RCC 7860 (cell line): ENCODE measurements around the gene PHC1.

Experiments used
- DNase-seq: peaks from one replicate; pipeline ENCODE4 v3.0.0-alpha.2; 2015; ENCODE audit warnings: low spot score
- FAIRE-seq: peaks from 2 replicates; lab custom pipeline; 2012; peaks lifted over from hg19 to GRCh38; lab: Jason Lieb, UNC

Gene PHC1

GRCh38 chr12:8948701-8949341 lies 34.5 kb downstream of the PHC1 start:
- no peak for FAIRE-seq
- no peak for DNase-seq

- DNase-seq (peak; percentile 86), FAIRE-seq (peak; percentile 82)
Observed at GRCh38 chr12:8949342-8950220, 35.3 kb downstream of the PHC1 start, which contains the start of gene M6PR. M6PR (minus strand) TSS chr12:8949645; CDS start chr12:8946404, 3,241 bp downstream.

- no peak for FAIRE-seq
- no peak for DNase-seq
Observed at GRCh38 chr12:8950221-8950527, 35.9 kb downstream of the PHC1 start.

GRCh38 chr12:8950702-8951478 lies 36.6 kb downstream of the PHC1 start:
- FAIRE-seq (no peak), DNase-seq (no peak)

GRCh38 chr12:8951744-8952143 lies 37.4 kb downstream of the PHC1 start:
- no peak for DNase-seq
- no peak for FAIRE-seq

GRCh38 chr12:8953773-8954402 lies 39.6 kb downstream of the PHC1 start:
- DNase-seq (no peak), FAIRE-seq (no peak)

- DNase-seq, result no peak
- FAIRE-seq, result no peak
Observed at GRCh38 chr12:8956073-8956472, 41.8 kb downstream of the PHC1 start.

- FAIRE-seq (no peak), DNase-seq (no peak)
Observed at GRCh38 chr12:8956772-8957171, 42.5 kb downstream of the PHC1 start.

- no peak for FAIRE-seq
Observed at GRCh38 chr12:8957561-8957960, 43.3 kb downstream of the PHC1 start.

GRCh38 chr12:8958066-8958465 lies 43.8 kb downstream of the PHC1 start:
- FAIRE-seq (no peak), DNase-seq (no peak)

More at GRCh38 chr12:8957561-8957960, 43.3 kb downstream of the PHC1 start:
- DNase-seq, result no peak

- no peak for FAIRE-seq
- DNase-seq, result no peak
Observed at GRCh38 chr12:8960176-8960575, 45.9 kb downstream of the PHC1 start.

- no peak for DNase-seq
- FAIRE-seq, result no peak
Observed at GRCh38 chr12:8968761-8969160, 54.5 kb downstream of the PHC1 start.

GRCh38 chr12:8969861-8970411 lies 55.6 kb downstream of the PHC1 start:
- FAIRE-seq, result no peak
- DNase-seq, result no peak

- DNase-seq, result no peak
- FAIRE-seq, result no peak
Observed at GRCh38 chr12:8970432-8970831, 56.1 kb downstream of the PHC1 start.

- DNase-seq, result no peak
- FAIRE-seq, result no peak
Observed at GRCh38 chr12:8980137-8980536, 65.8 kb downstream of the PHC1 start.

- DNase-seq, result no peak
- FAIRE-seq, result no peak
Observed at GRCh38 chr12:8985213-8985754, 71.0 kb downstream of the PHC1 start.

- FAIRE-seq (no peak), DNase-seq (no peak)
Observed at GRCh38 chr12:8987163-8987562, 72.9 kb downstream of the PHC1 start.

GRCh38 chr12:8987685-8988084 lies 73.4 kb downstream of the PHC1 start:
- DNase-seq, result no peak
- no peak for FAIRE-seq

- FAIRE-seq (no peak), DNase-seq (no peak)
Observed at GRCh38 chr12:8989413-8989812, 75.1 kb downstream of the PHC1 start, which contains the start of gene KLRG1. KLRG1 (plus strand) TSS chr12:8989546; CDS start chr12:8989636, 90 bp downstream.
